Heart left ventricle (tissue), 16 donors: ENCODE data around the gene AXDND1. TPM values are rescaled to one million over a fixed set of nuclear protein-coding genes. Genes with fewer than 3 reads are reported as not detected.
"Not testable (repeated sequence)": the region's sequence is repeated elsewhere in the genome, so short reads cannot be mapped to it uniquely, and the experiment has no call there.

Experiments
- ATAC-seq, 4 donors: fragments of 200-7000 bp; cut with Tn5 transposase; one replicate each; pipeline ENCODE4 v1.9.1; 2020 to 2022; ENCODE audit warnings: moderate library complexity in 4 of 4, mild to moderate bottlenecking in 3 of 4, moderate number of reproducible peaks in 1 of 4
- DNase-seq, 5 donors: peaks; one replicate each; pipeline ENCODE4 v3.0.0-alpha.2; 2020
- H3K27ac ChIP-seq, 12 donors: fragments of 200-600 bp; sonication (generic) in 4 of 12; one replicate each; pipeline versions ENCODE4 v1.5.0 to v1.8.0; 2016 to 2022; ENCODE audit warnings: mild to moderate bottlenecking in 2 of 12
- H3K27me3 ChIP-seq, 9 donors: fragments of 200-600 bp; sonication (generic) in 2 of 9; one replicate each; pipeline versions ENCODE4 v1.5.1 to v1.8.0; 2016 to 2022; ENCODE audit warnings: mild to moderate bottlenecking in 3 of 9
- H3K36me3 ChIP-seq, 9 donors: fragments of 200-600 bp; sonication (generic) in 2 of 9; one replicate each; pipeline versions ENCODE4 v1.5.0 to v1.8.0; 2018 to 2022; ENCODE audit warnings: mild to moderate bottlenecking in 2 of 9
- H3K4me1 ChIP-seq, 12 donors: fragments of 200-600 bp; sonication (generic) in 4 of 12; one replicate each; pipeline versions ENCODE4 v1.5.0 to v1.8.0; 2016 to 2022; ENCODE audit warnings: mild to moderate bottlenecking in 3 of 12
- H3K4me3 ChIP-seq, 12 donors: fragments of 200-600 bp; sonication (generic) in 4 of 12; one replicate each; pipeline versions ENCODE4 v1.5.0 to v1.8.0; 2017 to 2022; ENCODE audit warnings: mild to moderate bottlenecking in 9 of 12, moderate library complexity in 4 of 12
- H3K9me3 ChIP-seq, 12 donors: fragments of 200-600 bp; sonication (generic) in 4 of 12; one replicate each; pipeline versions ENCODE4 v1.5.0 to v1.8.0; 2016 to 2022; ENCODE audit warnings: mild to moderate bottlenecking in 1 of 12
- POLR2A ChIP-seq, 2 donors: fragments of 450-650 bp; IDR thresholded peaks; one replicate each; pipeline ENCODE4 v1.6.1; 2017; ENCODE audit warnings: antibody characterized with exemption in 2 of 2, mild to moderate bottlenecking in 2 of 2, moderate library complexity in 2 of 2
- WGBS, 4 donors: extraction: QIAGEN DNeasy Blood & Tissue Kit in 2 of 4; methylation state at CpG; one replicate each; pipeline versions ENCODE4 v1.1.5 to v1.1.7; 2013 to 2018; 5-methylcytosine and 5-hydroxymethylcytosine counted together
- intact Hi-C, 10 donors: fragments of 100-400 bp; cut with DNase I; formaldehyde crosslinking; loops; one replicate each; pipeline versions ENCODE4 v1.11.1 to v1.14.2; 2022
- polyA plus RNA-seq, 2 donors: library from polyadenylated mRNA; stranded (reverse); fragments of 200-250 nt; gene quantifications; one replicate each; pipeline ENCODE4 v1.2.3, GENCODE V29; 2013
- total RNA-seq, 9 donors: library from RNA; depleted of rRNA in 2 of 9; stranded (reverse); fragments of >200 nt in 2 of 9; fragmentation: NEBNext Ultra II Directional in 3 of 9; extraction: Animal tissue kit (Norgen Biotek cat#: 25700) in 3 of 9; gene quantifications; one replicate each; pipeline versions ENCODE4 v1.1.0 to v1.2.4, GENCODE V29; 2016 to 2023
- TF ChIP-seq, protein P1 (sequence below), 12 donors: fragments of 200-600 bp; sonication (generic) in 4 of 12; IDR thresholded peaks; one replicate each; pipeline versions ENCODE4 v1.5.0 to v1.8.0; 2018 to 2022; ENCODE audit warnings: antibody characterized with exemption in 12 of 12, mild to moderate bottlenecking in 5 of 12
- donor health status: ischemic (EF 13 %, LVEDD 7.1; RV severe dilation, severe dysfunction).
- donor health status: healthy with polysubstance abuse.
- donor health status: DM: no; HTN: yes; CAD: no.
- donor health status: DM: no; HTN: no; CAD: no.
- donor health status: ischemic (EF 25% LVEDD 6.9; RV normal size, moderate dysfunction).
- donor health status: ischemic (EF 25% LVEDD 5.7; RV mildly dilated, moderate dysfunction).
- donor health status: healthy.
- donor health status: DM: yes; HTN: yes; CAD: no.
- donor health status: ischemic (EF 35%, LVEDD 5.7; RV mildly dilated, moderate dysfunction).
- donor health status: nonischemic (EF 11% LVEDD 7.7; RV severe dilation, severe dysfunction).
- donor health status: DM: yes; HTN: yes; CAD: no.
- donor health status: PGD.
- donor health status: ischemic (EF 29% LVEDD 5.4; RV normal size, mild dysfunction).
- donor health status: nonischemic (EF 23%, LVEDD 6.1; RV moderate dilation, normal function).

Gene AXDND1
- total and polyA plus RNA-seq, 11 donors: 0.08 to 0.16 TPM; not detected in 9

DNA sequence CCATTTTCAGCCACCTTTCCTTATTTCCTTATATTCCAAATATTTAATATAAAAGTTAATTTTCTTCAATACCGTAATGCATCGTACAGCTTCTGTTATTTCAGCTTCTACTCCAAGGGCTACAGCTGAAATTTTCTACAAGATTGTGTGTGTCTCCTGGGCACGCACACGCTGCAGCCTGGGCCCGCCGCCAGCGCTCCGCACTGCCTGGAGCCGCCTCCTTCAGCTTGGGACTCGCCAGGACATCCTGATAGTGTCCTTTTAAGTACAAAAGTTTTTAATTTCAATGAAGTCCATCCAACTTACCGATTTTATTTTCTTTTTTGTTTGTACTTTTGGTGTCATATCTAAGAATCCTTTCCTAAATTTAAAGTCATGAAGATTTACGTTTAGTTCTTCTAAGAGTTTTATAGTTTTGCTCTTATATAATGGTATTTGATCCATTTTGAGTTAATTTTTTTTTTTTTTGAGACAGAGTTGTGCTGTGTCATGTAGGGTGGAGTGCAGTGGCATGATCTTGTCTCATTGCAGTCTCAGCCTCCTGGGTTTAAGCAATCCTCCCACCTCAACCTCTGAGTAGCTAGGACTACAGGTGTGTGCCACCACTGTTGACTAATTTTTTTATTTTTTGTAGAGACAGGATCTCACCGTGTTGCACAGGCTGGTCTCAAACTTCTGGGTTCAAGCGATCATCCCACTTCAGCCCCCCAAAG lies 82.8 kb downstream of the AXDND1 start:
- ATAC-seq: no peak
- intact Hi-C loops: no loop called here
- DNase-seq: peak in 1 of 5 donors; percentile 34
- 64 to 74% (median 68%) methylated on average over 14 of the region's 14 CpGs for WGBS, 4 donors
- Histone ChIP-seq H3K27ac (no peak overlapping the region), H3K9me3 (no peaks in the 10 kb centered on the region), H3K27me3 (peaks cover 0 to 7% (median 0%) of the 10 kb centered on the region in 9 donors), H3K4me3 (no peak overlapping the region), H3K36me3 (no peaks in the 10 kb centered on the region), H3K4me1 (no peaks in the 10 kb centered on the region)
- TF ChIP-seq, protein P1, sequence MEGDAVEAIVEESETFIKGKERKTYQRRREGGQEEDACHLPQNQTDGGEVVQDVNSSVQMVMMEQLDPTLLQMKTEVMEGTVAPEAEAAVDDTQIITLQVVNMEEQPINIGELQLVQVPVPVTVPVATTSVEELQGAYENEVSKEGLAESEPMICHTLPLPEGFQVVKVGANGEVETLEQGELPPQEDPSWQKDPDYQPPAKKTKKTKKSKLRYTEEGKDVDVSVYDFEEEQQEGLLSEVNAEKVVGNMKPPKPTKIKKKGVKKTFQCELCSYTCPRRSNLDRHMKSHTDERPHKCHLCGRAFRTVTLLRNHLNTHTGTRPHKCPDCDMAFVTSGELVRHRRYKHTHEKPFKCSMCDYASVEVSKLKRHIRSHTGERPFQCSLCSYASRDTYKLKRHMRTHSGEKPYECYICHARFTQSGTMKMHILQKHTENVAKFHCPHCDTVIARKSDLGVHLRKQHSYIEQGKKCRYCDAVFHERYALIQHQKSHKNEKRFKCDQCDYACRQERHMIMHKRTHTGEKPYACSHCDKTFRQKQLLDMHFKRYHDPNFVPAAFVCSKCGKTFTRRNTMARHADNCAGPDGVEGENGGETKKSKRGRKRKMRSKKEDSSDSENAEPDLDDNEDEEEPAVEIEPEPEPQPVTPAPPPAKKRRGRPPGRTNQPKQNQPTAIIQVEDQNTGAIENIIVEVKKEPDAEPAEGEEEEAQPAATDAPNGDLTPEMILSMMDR (IDR thresholded peaks at IDR 0.05): no peak
- TF ChIP-seq POLR2A (IDR thresholded peaks at IDR 0.05): no peak

GRCh38 chr1:179459606-179460206 lies 93.9 kb downstream of the AXDND1 start:
- DNase-seq, H3K4me3 ChIP-seq, H3K27me3 ChIP-seq, H3K4me1 ChIP-seq, ATAC-seq, H3K9me3 ChIP-seq, H3K27ac ChIP-seq, H3K36me3 ChIP-seq, intact Hi-C loops: not testable (repeated sequence)
- WGBS, 4 donors: 83 to 94% (median 88%) methylated on average over 2 of the region's 2 CpGs

DNA sequence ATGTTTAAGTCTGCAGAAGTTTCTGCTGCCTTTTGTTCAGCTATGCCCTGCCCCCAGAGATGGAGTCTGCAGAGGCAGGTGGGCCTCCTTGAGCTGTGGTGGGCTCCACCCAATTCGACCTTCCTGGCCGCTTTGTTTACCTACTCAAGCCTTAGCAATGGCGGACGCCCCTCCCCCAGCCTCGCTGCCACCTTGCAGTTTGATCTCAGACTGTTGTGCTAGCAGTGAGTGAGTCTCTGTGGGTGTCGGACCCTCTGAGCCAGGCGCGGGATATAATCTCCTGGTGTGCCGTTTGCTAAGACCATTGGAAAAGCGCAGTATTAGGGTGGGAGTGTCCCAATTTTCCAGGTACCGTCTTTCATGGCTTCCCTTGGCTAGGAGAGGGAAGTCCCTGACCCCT lies 99.9 kb downstream of the AXDND1 start:
- H3K9me3 ChIP-seq: peaks cover 0 to 16% (median 0%) of the 10 kb centered on the region in 12 donors
- H3K27ac ChIP-seq, ATAC-seq, intact Hi-C loops, H3K27me3 ChIP-seq, H3K4me3 ChIP-seq, DNase-seq, H3K36me3 ChIP-seq, H3K4me1 ChIP-seq: not testable (repeated sequence)
- WGBS, 4 donors: 91 to 94% (median 93%) methylated on average over 10 to 11 of the region's 11 CpGs

DNA sequence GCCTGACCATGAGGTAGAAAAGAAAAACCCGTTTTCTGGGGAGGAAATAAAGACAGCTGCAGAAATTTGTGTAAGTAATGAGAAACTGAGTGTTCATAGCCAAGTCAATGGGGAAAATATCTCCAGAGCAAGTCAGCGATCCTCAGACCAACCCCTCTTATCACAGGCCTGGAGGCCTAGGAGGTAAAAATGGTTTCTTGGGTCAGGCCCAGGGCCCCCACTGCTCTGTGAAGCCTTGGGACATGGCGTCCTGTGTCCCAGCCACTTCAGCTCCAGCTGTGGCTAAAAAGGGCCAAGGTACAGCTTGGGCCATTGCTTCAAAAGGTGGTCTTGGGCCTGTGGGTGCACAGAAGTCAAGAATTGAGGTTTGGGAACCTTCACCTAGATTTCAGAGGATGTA lies 108.9 kb downstream of the AXDND1 start:
- 63 to 72% (median 69%) methylated on average over 3 of the region's 3 CpGs for WGBS, 4 donors
- Histone ChIP-seq H3K27me3 (no peaks in the 10 kb centered on the region), H3K27ac (no peak overlapping the region), H3K9me3 (peaks cover 0 to 53% (median 20%) of the 10 kb centered on the region in 12 donors), H3K4me3 (no peak overlapping the region), H3K4me1 (no peaks in the 10 kb centered on the region), H3K36me3 (no peaks in the 10 kb centered on the region)
- ATAC-seq (no peak), DNase-seq (no peak)
- intact Hi-C loops: no loop called here
- TF ChIP-seq POLR2A (IDR thresholded peaks at IDR 0.05): no peak
- TF ChIP-seq, protein P1 (IDR thresholded peaks at IDR 0.05): no peak

- H3K27ac ChIP-seq: no peak overlapping the region
- H3K27me3 ChIP-seq: no peaks in the 10 kb centered on the region
- H3K4me1 ChIP-seq: no peaks in the 10 kb centered on the region
- H3K36me3 ChIP-seq: no peaks in the 10 kb centered on the region
- H3K9me3 ChIP-seq: peaks cover 0 to 53% (median 20%) of the 10 kb centered on the region in 12 donors
- no peak for DNase-seq
- intact Hi-C loops: no loop called here
- TF ChIP-seq, protein P1 (IDR thresholded peaks at IDR 0.05): no peak
- TF ChIP-seq POLR2A (IDR thresholded peaks at IDR 0.05): no peak
- ATAC-seq: no peak
- H3K4me3 ChIP-seq: no peak overlapping the region
- 5 to 48% (median 42%) methylated on average over 2 of the region's 2 CpGs for WGBS, 4 donors
Observed at GRCh38 chr1:179476484-179476883, 110.7 kb downstream of the AXDND1 start.
